Stimulated activated effector memory CD8-positive, alpha-beta T cell treated with anti-CD3 and anti-CD28 coated beads, Interleukin-12 subunit alpha, Interleukin-12 subunit beta, amount 100 ng/mL, for 72 hours (primary cell): ENCODE measurements around the gene CAMK1D.
A peak's percentile ranks its signal among the peaks of the same experiment; 100 is the strongest.

Experiments
- ATAC-seq: fragments of 150-1000 bp; cut with Tn5 transposase; 2 replicates; pipeline ENCODE4 v1.10.0; 2021
- DNase-seq, 2 donors: peaks; one replicate each; pipeline ENCODE4 v3.0.0; 2021 to 2022; ENCODE audit warnings: low spot score in 2 of 2
- H3K27ac Mint-ChIP-seq: one replicate; pipeline ENCODE4 v1.8.0; 2022; ENCODE audit warnings: mild to moderate bottlenecking, mixed read lengths
- H3K36me3 Mint-ChIP-seq: one replicate; pipeline ENCODE4 v1.8.0; 2022; ENCODE audit warnings: mild to moderate bottlenecking, mixed read lengths
- H3K4me1 Mint-ChIP-seq: one replicate; pipeline ENCODE4 v1.8.0; 2022; ENCODE audit warnings: mixed read lengths
- H3K4me3 Mint-ChIP-seq: one replicate; pipeline ENCODE4 v1.8.0; 2022; ENCODE audit warnings: mild to moderate bottlenecking, mixed read lengths
- H3K9me3 Mint-ChIP-seq: one replicate; pipeline ENCODE4 v1.8.0; 2022; ENCODE audit warnings: mixed read lengths

The CAMK1D gene

GRCh38 chr10:12628964-12629766 is 279.8 kb downstream of the CAMK1D start:
- Mint-ChIP-seq H3K4me1 (peaks cover 24% of the 10 kb centered on the region), H3K36me3 (no peaks in the 10 kb centered on the region), H3K27ac (no peak overlapping the region), H3K4me3 (peak overlapping the region; percentile 1), H3K9me3 (no peaks in the 10 kb centered on the region)
- DNase-seq (no peak), ATAC-seq (peak; percentile 79)

- Mint-ChIP-seq H3K27ac (no peak overlapping the region), H3K4me1 (peaks cover 30% of the 10 kb centered on the region), H3K36me3 (no peaks in the 10 kb centered on the region), H3K4me3 (peak overlapping the region; percentile 1), H3K9me3 (no peaks in the 10 kb centered on the region)
- no peak for DNase-seq
- ATAC-seq, result no peak
Observed at GRCh38 chr10:12629767-12630165, 280.4 kb downstream of the CAMK1D start.

GRCh38 chr10:12631216-12631615 is 281.9 kb downstream of the CAMK1D start:
- no peak for DNase-seq
- H3K27ac Mint-ChIP-seq, result no peak overlapping the region
- no peaks in the 10 kb centered on the region for H3K36me3 Mint-ChIP-seq

GRCh38 chr10:12631787-12632562 is 282.6 kb downstream of the CAMK1D start:
- ATAC-seq, result no peak
- no peak overlapping the region for H3K4me3 Mint-ChIP-seq
- DNase-seq, result no peak
- no peaks in the 10 kb centered on the region for H3K36me3 Mint-ChIP-seq
- peaks cover 41% of the 10 kb centered on the region for H3K4me1 Mint-ChIP-seq
- H3K27ac Mint-ChIP-seq, result peak overlapping the region; percentile 32
- H3K9me3 Mint-ChIP-seq, result no peaks in the 10 kb centered on the region

More at GRCh38 chr10:12631216-12631615, 281.9 kb downstream of the CAMK1D start:
- H3K4me1 Mint-ChIP-seq, result peaks cover 41% of the 10 kb centered on the region
- no peak overlapping the region for H3K4me3 Mint-ChIP-seq
- ATAC-seq, result no peak
- no peaks in the 10 kb centered on the region for H3K9me3 Mint-ChIP-seq

GRCh38 chr10:12633776-12634620 is 284.7 kb downstream of the CAMK1D start:
- ATAC-seq (no peak), DNase-seq (no peak)
- Mint-ChIP-seq H3K4me3 (peak overlapping the region; percentile 48), H3K36me3 (peaks cover 6% of the 10 kb centered on the region), H3K4me1 (peaks cover 51% of the 10 kb centered on the region), H3K27ac (peak overlapping the region; percentile 88), H3K9me3 (no peaks in the 10 kb centered on the region)

GRCh38 chr10:12634621-12634931 is 285.2 kb downstream of the CAMK1D start:
- ATAC-seq (no peak), DNase-seq (no peak)
- Mint-ChIP-seq H3K27ac (peak overlapping the region; percentile 88), H3K4me3 (peak overlapping the region; percentile 48), H3K9me3 (no peaks in the 10 kb centered on the region), H3K36me3 (peaks cover 6% of the 10 kb centered on the region), H3K4me1 (peaks cover 46% of the 10 kb centered on the region)

GRCh38 chr10:12635127-12635541 is 285.8 kb downstream of the CAMK1D start:
- Mint-ChIP-seq H3K36me3 (peaks cover 6% of the 10 kb centered on the region), H3K27ac (peak overlapping the region; percentile 88), H3K4me3 (peak overlapping the region; percentile 48), H3K9me3 (no peaks in the 10 kb centered on the region), H3K4me1 (peaks cover 41% of the 10 kb centered on the region)
- DNase-seq (peak in 1 of 2 donors; percentile 56), ATAC-seq (peak; percentile 77)

- Mint-ChIP-seq H3K9me3 (no peaks in the 10 kb centered on the region), H3K4me1 (peaks cover 41% of the 10 kb centered on the region), H3K4me3 (no peak overlapping the region), H3K36me3 (peaks cover 10% of the 10 kb centered on the region), H3K27ac (no peak overlapping the region)
- ATAC-seq (no peak), DNase-seq (no peak)
Observed at GRCh38 chr10:12636571-12636970, 287.2 kb downstream of the CAMK1D start.

DNA sequence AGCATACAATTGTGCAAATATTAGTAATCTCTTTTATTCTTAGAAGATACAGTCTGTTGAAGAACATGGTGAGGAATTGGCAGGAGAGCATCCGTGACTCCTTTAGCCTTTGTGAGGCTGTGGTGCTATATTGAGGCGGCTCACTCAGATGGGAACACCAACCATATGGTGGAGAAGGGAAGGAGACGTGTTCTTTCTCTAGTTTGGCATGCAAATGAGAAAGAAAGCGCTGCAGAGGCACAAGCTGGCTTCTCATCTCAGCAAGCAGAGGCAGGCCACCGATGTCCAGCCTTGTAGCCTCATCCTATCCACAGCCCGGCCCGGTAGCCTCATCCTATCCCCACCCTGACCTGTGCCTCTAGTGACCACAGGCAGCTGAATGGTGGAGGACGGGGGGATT is 288.3 kb downstream of the CAMK1D start:
- ATAC-seq, result no peak
- Mint-ChIP-seq H3K9me3 (no peaks in the 10 kb centered on the region), H3K4me1 (peaks cover 37% of the 10 kb centered on the region), H3K36me3 (peaks cover 11% of the 10 kb centered on the region), H3K27ac (no peak overlapping the region), H3K4me3 (no peak overlapping the region)
- no peak for DNase-seq

DNA sequence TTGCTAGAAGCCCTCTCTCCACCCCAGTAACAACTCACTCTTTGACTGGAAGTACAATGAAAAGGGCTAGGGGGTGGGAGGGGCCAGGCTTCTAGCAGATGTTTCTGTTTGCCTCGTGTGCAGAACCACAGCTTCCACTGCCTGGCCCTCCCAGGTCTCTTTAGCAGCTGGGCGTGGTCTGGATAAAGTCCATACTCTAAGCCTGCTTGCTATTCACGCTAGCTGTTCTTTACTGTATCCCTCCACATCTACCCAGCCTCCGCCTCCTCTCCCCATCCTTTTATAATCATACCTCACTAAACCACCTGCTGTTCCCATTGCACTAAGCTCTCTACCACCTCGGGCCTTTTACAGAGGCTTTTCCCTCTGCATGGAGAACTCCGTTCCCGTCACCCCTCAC is 288.8 kb downstream of the CAMK1D start:
- Mint-ChIP-seq H3K9me3 (no peaks in the 10 kb centered on the region), H3K4me1 (peaks cover 37% of the 10 kb centered on the region), H3K27ac (no peak overlapping the region), H3K4me3 (no peak overlapping the region), H3K36me3 (peaks cover 11% of the 10 kb centered on the region)
- DNase-seq (no peak), ATAC-seq (no peak)

GRCh38 chr10:12638781-12639180 is 289.4 kb downstream of the CAMK1D start:
- Mint-ChIP-seq H3K27ac (peak overlapping the region; percentile 53), H3K9me3 (no peaks in the 10 kb centered on the region), H3K4me1 (peaks cover 41% of the 10 kb centered on the region), H3K4me3 (no peak overlapping the region), H3K36me3 (peaks cover 11% of the 10 kb centered on the region)
- ATAC-seq, result no peak
- no peak for DNase-seq

DNA sequence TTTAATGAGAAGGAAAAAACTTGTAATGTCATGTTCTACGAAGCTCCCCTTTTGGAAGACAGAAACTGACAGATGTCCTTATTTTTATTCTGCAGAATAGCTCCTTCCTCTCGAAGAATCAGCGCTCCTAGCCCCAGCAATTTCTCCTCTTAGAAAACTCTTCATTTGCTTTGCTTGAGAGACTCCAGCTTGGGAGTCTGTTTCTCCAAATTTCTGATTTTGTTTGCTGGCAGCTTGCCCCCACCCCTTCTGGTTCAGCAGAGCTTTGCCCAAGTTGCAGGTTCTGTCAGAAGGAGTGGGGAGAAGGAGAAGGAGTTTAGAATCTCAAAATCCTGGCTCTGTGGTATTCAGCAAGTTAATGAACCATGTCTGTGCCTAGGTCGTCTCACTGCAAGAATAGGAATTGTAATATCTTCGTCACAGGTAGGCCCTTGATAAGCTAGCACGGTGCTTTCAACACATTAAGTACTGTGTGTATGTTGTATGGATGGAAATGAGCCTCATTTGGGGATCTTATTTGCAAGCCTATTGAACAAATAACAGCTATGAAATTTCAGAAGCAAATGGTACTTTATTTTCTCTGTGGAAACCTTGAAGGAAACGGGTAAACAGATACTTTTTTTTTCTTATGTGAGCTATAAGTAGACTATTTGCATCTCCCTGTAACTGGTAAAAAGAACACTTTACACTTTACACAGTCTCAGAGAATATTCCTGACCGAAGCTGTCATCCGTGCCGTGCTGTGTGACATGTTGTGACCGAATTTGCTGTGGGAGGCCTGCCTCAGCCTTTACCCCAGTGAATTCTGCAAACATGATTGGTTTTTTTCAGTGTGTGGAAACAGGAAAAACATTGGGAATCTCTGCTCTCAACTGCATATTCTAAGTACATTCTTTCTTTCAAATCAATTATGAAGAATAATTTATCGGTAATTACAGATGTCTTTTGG is 290.9 kb downstream of the CAMK1D start:
- Mint-ChIP-seq H3K9me3 (no peaks in the 10 kb centered on the region), H3K4me1 (peaks cover 41% of the 10 kb centered on the region), H3K36me3 (peaks cover 11% of the 10 kb centered on the region), H3K4me3 (no peak overlapping the region), H3K27ac (no peak overlapping the region)
- DNase-seq, result no peak
- no peak for ATAC-seq

DNA sequence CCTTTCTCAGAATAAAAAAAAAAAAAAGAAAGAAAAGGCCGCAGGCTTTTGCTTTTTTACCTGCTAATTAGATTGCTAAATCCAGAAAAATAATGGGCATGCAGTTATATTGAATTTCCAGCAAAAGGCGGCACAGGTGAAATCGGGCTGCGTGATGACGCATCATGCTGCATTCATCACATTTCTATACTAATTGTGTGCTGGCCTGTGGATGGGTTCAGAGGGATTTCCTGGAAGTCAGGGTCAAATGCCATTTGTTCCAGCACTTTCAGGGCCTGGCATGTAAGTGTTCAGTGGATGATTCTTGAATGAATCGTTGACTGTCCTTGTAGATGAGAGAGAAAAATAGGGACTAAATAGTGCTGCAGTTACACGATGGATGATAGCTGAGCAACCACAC is 292.7 kb downstream of the CAMK1D start:
- Mint-ChIP-seq H3K36me3 (peaks cover 11% of the 10 kb centered on the region), H3K27ac (no peak overlapping the region), H3K4me3 (no peak overlapping the region), H3K4me1 (peaks cover 34% of the 10 kb centered on the region), H3K9me3 (no peaks in the 10 kb centered on the region)
- no peak for DNase-seq
- ATAC-seq, result no peak

- no peak for DNase-seq
- Mint-ChIP-seq H3K27ac (no peak overlapping the region), H3K9me3 (no peaks in the 10 kb centered on the region), H3K36me3 (peaks cover 7% of the 10 kb centered on the region), H3K4me3 (no peak overlapping the region), H3K4me1 (peaks cover 32% of the 10 kb centered on the region)
- ATAC-seq, result no peak
Observed at GRCh38 chr10:12643279-12643678, 293.9 kb downstream of the CAMK1D start.
